NCI-H2196 (cell line): Measurements from ENCODE around the gene MKLN1.

Source experiments
- DNase-seq: peaks from one replicate; lab custom pipeline; 2025; ENCODE audit not compliant: unreplicated experiment; lab: John Stamatoyannopoulos, UW

The MKLN1 gene

DNA sequence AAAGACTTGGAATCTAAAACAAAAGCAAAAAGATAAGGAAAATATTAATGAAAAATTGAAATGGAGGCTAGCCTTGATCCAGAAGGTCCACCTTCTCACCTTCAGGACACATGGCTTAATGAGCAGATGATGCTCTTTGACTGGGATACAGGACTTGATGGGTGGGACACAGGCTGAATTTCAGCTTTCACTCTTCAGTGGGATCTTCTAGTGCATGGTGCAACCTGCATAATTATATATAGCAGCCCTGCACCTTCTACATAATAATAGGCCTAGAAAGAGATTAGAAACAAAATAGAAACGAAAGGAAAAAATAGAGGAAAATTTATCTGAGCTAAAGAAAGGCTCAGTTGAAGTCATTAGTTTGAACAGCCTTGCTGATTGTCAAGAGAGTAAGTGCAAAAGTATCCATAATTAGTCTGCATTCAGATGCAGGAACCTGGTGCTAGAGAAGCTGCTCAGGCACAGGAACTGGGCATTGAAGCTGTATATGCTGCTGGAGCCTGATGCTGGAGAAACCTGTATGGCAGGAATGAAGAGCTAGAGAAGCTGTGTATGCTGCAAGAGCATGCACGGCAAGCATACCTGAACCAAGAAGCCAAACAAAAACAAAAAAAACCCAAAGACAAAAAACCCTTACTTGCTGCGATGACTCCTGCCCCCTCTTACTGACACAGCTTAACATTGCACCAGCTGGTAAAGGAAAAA, 19.4 kb downstream of the MKLN1 start:
- no peak for DNase-seq

- no peak for DNase-seq
Observed at GRCh38 chr7:131352032-131352431, 24.4 kb downstream of the MKLN1 start.

DNA sequence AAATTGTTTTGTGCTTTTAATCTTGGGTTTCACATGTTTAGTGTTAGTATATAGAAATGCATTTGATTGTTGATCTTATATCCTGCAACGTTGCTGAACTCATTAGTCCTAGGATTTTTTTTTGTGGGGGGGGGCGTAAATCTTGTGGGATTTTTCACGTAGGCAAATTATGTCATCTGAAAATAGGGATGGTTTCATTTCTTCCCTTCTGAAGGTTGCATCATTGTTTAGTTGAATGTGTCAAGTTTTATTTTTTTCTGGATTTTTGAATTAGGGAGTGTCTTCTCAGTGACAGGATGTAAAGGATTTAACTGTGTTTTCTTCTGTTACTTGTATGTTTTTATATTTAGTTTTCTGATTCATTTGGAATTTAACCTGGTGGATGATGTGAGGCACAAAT, 26.7 kb downstream of the MKLN1 start:
- no peak for DNase-seq

- no peak for DNase-seq
Observed at GRCh38 chr7:131355917-131356777, 28.5 kb downstream of the MKLN1 start.

GRCh38 chr7:131357282-131357880, 29.7 kb downstream of the MKLN1 start:
- DNase-seq: no peak

GRCh38 chr7:131358636-131359035, 31.0 kb downstream of the MKLN1 start:
- no peak for DNase-seq

DNA sequence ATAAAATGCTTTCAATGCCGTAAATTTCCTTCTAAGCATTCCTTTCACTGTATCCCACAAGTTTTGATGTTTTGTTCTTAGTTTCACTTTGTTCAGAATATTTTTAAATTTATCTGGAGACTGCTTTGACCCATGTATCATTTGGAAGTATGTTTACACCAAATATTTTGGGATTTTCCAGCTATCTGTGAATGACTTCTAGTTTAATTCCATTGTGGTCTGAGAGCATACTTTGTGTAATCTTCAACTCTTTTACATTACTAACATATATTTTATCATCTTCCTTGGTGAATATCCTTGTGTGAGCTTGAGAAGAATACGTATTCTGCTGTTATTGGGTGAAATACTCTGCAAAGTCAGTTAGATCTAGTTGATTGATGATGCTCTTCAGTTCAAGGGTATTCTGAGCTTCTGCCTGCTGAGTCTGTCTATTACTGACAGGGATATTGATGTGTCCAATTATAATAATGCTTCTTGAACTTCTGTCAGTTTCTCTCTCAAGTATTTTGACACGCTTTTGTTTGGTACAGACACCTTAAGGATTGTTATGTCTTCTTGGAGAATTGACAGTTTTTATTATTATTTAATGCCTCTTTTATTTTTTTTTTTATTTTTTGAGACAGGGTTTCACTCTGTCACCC, 31.6 kb downstream of the MKLN1 start:
- DNase-seq: no peak

DNA sequence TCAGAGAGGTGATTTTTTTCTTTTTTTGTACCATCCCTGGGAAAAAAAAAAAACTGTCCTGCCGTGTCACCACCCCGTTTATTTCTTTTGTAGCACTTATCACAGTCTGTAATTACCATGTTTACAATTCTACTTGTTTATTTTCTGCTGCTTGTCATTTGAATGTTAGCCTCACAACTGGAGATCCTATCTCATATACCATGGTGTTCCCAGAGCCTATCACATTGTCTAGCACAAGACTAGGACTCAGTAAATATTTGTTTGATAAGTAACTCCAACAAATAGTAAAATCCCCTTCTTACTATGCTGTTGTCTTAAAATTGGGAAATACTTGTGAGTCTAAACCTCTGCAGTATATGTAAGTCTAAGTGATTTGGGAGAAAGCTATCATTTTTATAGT, 36.0 kb downstream of the MKLN1 start:
- DNase-seq: no peak

GRCh38 chr7:131364767-131365344, 37.2 kb downstream of the MKLN1 start:
- DNase-seq: no peak

DNA sequence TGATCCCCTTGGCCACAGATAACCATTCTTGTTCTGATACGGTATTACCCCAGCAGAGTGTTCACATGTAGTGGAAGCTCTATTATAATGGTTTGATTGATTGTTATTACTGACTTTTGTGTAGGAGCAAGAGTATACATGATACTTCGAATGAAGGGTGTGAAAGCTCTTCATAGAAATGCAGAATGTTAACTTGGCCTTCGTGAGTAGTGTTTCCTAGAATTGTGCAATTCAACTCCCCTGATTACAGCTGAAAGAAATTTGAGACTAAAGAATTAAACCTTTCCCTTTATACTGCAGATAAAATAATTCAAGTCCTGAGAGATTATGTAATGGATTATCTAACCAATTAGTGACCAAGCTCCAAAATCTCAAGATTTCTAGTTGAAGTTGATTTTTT, 38.2 kb downstream of the MKLN1 start:
- DNase-seq: no peak

GRCh38 chr7:131369354-131369753, 41.7 kb downstream of the MKLN1 start:
- DNase-seq: no peak

DNA sequence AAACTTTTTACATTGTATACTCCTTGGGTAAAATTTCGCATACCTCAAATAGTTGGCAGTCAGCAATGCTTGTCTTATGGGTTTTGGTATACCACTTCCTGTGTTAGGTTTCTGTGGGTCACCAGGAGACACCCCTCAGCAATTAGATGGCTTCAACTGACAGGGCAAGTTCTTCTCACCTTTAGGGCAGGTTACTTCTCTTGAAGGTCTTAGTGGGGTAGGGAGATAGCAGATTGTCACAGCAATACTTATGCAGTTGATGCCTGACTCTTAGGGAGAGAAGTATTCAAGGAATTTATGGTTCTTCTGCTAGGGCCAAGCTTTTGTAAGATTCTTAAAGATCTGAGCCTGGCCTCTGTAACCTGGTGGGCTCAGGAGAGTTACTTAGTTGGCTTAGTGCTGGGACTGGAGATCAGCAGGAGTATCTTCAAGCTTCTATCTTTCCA, 42.9 kb downstream of the MKLN1 start:
- DNase-seq: no peak

DNA sequence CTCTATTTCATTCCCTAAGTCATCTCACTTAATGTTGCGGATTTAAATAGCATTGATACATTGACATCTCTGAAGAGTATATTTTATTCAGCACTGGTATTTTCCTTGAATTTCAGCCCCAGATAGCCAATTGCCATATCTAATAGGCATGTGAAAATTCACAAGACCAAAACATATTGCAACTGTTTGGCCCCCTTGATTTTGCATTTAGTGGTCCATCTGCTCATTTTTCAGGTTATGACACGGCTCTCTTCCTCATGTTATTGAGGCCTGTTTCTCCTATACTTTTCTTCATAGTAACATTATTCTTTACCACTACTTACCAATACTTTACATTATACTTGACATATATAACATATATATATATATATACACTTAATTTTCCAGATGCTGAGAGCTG, 43.7 kb downstream of the MKLN1 start:
- no peak for DNase-seq

GRCh38 chr7:131372554-131372953, 44.9 kb downstream of the MKLN1 start:
- DNase-seq: no peak

- no peak for DNase-seq
Observed at GRCh38 chr7:131374821-131375220, 47.1 kb downstream of the MKLN1 start.

DNA sequence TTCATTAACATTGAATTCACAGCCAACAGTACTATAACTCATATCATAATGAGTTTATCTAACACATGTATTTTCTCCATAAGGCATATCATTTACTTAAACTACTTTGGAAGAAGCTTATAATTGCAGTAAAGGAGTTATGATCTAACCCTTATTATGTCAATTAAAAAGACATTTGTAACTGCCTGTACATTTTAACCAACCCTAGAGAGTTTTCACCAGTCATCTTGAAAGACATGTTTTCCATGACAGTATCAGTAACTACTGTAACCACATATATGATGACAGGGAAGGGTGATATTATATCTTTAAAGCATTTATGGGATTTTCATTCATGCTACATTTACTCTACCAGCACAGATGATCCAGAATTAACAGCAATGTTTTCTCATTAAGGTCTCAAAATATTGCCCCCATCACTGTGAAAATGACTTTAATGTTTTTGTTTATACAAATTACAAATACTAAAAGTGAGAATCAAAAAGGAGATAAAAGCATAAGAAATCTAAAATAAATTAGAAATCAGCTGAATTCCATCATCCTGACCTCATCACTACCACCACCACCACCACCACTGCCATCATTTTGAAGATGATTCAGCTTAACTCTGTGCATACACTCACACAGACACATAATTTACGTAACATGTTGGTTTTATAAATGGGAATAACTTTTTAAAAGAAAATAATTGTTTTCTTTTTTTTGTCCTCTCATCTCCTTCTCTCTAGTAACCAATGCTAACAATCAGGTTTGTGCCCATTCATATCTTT, 53.6 kb downstream of the MKLN1 start:
- no peak for DNase-seq

DNA sequence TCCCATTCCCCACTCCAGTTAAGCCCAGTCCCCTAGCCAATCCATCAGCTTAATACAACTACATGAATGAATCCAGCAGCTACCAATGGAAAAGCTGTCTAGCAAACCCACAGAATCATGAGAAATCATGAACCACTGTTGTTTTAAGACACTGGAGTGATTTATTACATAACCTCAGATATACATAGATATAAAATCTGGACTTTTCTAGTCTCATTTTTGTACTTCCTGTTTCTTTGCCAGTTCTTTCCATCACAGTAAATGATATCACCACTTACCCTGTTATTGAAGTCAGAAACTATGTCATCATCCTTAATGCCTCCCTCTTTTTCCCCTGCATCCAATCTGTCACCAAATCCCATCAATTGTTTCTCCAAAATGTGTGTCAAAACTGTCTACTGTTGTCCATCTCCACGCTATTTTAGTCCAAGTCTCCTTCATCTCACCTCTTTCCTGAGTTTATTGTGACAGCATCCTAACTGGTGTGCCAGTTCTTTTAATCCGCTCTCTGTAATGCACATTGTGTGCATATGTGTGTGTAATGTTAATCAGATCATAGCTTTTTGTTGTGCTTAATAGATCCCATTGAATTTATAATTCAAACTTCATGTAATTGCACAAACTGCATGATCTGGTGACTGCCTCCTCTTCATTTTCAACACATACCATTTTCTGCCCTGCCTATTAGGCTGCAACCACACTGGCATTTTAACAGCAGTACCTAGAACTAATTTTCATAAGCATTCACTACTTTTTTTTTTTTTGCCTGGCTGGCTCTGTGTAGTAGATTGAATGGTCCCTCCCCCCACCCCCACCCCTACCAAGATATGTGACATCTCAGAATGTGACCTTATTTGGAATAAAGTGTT, 56.0 kb downstream of the MKLN1 start:
- no peak for DNase-seq

- DNase-seq: no peak
Observed at GRCh38 chr7:131384286-131384635, 56.6 kb downstream of the MKLN1 start.

GRCh38 chr7:131385039-131385605, 57.4 kb downstream of the MKLN1 start:
- no peak for DNase-seq
